Kidney tubule cell (primary cell): ENCODE measurements around the gene GATM.
A peak's percentile ranks its signal among the peaks of the same experiment; 100 is the strongest.

Experiments
- DNase-seq: peaks from one replicate; pipeline ENCODE4 v3.0.0-alpha.2; 2018; ENCODE audit warnings: low spot score

The GATM gene

GRCh38 chr15:45378149-45378912, at the start of gene GATM:
Gene GATM (minus strand): TSS chr15:45378544. CDS start chr15:45378453, 91 bp downstream.
- DNase-seq, result peak; percentile 90

- no peak for DNase-seq
Measured at GRCh38 chr15:45427085-45427484, 48.7 kb upstream of the GATM start.

DNA sequence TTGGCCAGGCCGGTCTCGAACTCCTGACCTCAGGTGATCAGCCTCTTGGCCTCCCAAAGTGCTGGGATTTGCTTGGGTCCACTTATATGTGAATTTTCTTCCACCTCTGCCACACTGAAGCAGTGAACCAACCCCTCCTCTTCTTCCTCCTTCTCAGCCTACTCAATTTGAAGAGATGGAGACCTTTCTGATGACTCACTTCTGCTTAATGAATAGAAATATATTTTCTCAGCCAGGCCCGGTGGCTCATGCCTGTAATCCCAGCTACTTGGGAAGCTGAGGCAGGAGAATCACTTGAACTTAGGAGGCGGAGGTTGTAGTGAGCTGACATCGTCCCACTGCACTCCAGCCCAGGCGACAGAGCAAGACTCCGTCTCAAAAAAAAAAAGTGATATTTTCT, 46.8 kb upstream of the GATM start:
- peak; percentile 78 for DNase-seq

GRCh38 chr15:45424429-45424828, 46.1 kb upstream of the GATM start:
- no peak for DNase-seq

DNA sequence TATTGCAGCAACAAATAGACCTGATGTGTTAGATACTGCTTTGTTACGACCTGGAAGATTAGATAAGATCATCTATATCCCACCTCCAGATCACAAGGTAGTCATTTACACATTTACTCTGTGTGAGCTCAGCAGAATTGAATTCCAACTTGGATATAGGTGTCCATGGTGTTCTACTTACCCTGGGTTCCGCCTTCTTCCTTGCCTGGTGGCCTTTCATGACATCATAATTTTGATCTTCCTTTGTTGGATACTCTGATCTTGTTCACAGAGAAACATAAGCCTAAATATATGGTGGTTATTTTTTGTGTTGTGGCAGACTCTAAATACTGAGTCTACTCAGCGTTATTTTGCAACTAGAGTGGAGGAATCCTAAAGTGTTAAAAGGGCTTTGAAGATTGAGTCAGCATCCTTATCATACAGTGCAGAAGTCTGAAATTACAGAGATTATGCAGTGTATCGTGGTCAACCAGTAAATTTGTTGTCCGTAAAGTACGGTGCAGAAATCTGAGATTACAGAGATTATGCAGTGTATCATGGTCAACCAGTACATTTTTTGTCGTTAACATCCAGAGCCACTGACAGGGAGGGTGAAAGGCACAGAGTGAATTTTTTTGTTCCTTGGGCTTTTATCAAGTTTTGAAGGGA, 39.1 kb upstream of the GATM start:
- DNase-seq, result no peak

- DNase-seq, result peak; percentile 23
Measured at GRCh38 chr15:45414215-45414885, 36.0 kb upstream of the GATM start.

DNA sequence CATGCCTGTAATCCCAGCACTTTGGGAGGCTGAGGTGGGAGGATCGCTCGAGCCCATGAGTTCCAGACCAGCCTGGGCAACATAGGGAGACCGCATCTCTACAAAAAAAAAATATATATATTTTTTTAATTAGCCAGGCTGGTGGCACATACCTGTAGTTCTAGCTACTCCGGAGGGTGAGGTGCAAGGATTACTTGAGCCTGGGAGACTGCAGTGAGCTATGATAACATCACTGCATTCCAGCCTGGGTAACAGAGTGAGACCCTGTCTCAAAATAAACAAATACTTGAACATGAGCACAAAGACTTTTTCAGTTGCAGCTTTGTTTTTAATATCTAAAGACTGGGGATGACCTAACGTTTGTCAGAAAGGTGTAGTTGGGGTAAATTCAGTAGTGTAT, 31.3 kb upstream of the GATM start:
- DNase-seq, result no peak

GRCh38 chr15:45407786-45408185, 29.4 kb upstream of the GATM start:
- DNase-seq, result no peak

- DNase-seq, result peak; percentile 71
Measured at GRCh38 chr15:45402955-45403877, 24.9 kb upstream of the GATM start.

DNA sequence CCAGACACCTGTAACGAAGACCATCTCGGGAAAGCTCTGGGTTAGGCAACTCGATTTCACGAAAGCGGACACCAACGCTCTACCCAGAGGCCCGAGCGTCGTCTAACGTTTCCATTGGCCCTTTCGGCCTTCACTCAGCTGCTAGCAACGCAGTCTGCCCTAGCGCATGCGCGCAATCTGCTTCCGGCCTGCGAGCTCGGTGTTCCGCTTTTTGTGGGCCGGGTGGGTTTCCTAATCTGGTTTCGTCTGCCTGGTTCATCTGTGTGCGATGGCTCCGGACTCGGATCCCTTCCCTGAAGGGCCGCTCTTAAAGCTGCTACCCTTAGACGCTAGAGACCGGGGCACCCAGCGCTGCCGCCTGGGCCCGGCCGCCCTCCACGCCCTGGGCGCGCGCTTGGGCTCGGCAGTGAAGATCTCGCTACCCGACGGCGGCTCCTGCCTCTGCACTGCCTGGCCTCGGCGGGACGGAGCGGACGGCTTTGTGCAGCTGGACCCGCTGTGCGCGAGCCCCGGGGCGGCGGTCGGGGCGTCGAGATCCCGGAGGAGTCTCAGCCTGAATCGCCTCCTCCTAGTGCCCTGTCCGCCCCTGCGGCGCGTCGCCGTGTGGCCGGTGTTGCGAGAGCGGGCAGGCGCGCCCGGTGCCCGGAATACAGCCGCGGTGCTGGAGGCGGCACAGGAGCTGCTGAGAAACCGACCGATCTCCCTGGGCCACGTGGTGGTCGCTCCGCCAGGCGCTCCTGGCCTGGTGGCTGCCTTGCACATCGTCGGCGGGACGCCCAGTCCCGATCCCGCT, 24.0 kb upstream of the GATM start:
- DNase-seq, result peak; percentile 98

GRCh38 chr15:45401665-45402161, 23.4 kb upstream of the GATM start:
- no peak for DNase-seq

DNA sequence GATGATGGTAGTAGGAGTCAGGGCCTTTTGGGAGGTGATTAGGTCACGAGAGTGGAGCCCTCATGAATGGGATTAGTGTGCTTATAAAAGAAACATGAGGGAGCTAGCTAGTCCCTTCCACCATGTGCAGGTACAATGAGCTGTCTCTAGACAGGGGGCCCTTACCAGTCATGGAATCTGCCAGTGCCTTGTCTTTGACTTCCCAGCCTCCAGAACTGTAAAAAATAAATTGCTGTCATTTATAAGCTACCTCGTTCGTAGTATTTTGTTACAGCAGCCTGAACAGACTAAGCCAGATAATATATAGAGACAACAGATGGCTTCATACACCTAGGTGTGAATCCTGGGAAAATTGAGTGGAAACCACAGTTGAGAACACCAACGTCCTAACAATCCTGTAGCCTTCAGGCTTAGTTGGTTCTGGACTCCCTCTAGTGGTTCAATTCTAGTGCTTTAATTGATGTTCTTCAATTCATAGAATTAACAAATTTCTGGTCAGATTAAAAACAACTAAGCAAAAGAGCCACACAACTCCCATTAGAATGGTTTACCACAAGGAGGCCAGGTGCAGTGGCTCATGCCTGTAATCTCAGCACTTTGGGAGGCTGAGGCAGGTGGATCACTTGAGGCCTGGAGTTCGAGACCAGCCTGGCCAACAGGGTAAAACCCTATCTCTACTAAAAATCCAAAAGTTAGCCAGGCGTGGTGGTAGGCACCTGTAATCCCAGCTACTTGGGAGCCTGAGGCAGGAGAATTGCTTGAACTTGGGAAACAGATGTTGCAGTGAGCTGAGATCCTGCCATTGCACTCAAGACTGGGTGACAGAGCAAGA, 21.3 kb upstream of the GATM start:
- peak; percentile 63 for DNase-seq

DNA sequence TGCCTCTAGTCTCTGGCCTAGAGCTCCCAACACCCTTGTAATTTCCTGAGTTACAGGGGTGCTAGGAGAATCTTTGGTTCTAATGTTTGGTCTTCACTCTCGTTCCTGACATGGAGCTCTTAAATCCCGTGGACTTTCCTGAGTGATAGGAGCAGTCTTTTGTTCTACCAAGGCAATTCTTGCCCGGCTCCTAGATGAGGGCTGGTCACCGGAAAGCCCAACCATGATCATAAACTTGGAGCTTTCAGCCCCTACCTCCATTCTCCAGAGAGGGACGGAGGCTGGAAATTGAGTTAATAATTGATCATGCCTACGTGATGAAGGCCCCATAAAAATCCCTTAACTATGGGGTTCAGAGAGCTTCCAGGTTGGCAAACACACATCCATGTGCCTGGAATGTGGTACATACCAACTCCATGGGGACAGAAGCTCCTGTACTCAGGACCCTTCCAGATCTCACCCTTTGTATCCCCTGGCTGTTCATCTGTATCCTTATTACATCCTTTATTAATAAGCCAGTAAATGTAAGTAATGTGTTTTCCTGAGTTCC, 18.8 kb upstream of the GATM start:
- DNase-seq, result no peak

DNA sequence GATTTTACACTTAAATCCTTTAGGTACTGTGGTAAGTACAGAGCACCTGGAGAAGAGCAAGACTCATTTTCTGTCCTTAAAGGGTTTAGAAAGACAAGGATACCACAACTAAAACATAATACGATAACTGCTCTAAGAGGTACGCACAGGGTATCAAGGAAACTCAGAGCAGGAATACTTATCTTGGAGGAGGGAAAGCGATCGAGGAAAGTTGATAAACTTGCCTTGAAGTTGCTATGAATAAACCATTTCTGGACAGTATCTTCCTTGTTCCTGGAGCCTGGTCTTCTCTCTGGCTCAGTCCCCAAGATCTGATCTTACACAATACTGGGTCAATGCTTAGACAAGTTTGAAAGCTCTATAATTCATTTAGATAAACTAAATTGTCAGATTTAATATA, 17.6 kb upstream of the GATM start:
- no peak for DNase-seq

- DNase-seq, result no peak
Measured at GRCh38 chr15:45394681-45395080, 16.3 kb upstream of the GATM start.

- DNase-seq, result peak; percentile 39
Measured at GRCh38 chr15:45393851-45394250, 15.5 kb upstream of the GATM start.

DNA sequence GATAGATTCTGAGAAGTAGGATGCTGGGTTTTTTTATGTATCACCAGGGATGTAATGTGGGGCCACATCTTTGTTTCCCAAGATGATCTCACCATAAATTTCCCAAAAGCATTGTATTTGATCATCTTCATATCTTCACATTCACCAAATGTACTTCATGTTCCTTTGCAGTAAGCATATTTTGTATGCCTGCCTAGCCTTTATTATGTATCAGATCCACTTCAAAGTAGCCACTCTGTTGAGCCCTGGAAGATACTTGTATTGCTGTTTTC, 14.2 kb upstream of the GATM start:
- DNase-seq, result no peak

GRCh38 chr15:45391746-45392583, 13.6 kb upstream of the GATM start:
- DNase-seq, result no peak

DNA sequence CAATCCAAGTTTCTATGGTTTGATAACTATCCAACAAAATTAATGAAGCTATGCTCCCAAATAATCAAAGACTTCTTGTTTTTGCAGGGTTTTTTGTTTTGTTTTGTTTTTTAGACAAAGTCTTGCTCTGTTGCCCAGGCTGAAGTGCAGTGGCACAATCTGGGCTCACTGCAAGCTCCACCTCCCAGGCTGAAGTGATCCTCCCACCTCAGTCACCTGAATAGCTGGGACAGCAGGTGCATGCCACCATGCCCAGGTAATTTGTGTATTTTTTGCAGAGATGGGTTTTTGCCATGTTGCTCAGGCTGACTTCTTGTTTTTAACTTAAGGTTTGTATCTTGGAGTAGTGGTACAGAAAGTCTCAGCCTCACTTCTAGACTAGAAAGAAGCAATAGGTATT, 11.0 kb upstream of the GATM start:
- no peak for DNase-seq
